ENCODE results near the gene ADA. TPM values are rescaled to one million over a fixed set of nuclear protein-coding genes. Genes with fewer than 3 reads are reported as not detected.

The ADA gene
- total RNA-seq, 4 donors from 2014 or later: 11.1 to 14.9 (median 12.4) TPM

- TF ChIP-seq CTCF (IDR thresholded peaks at IDR 0.05): no peak
- Histone ChIP-seq H3K4me1 (peaks cover 0 to 49% (median 12%) of the 10 kb centered on the region in 4 donors), H3K36me3 (peaks cover 0 to 7% (median 0%) of the 10 kb centered on the region in 3 donors), H3K27me3 (no peaks in the 10 kb centered on the region), H3K4me3 (no peak overlapping the region), H3K27ac (peak overlapping the region in 1 of 4 donors; percentile 77), H3K9me3 (no peaks in the 10 kb centered on the region)
- 81 to 86% methylated on average over 6 of the region's 6 CpGs for WGBS, 2 donors
- DNase-seq (ENCODE audit: low spot score in 2 of 2): no peak
Measured at GRCh38 chr20:44585057-44585963, 66.2 kb downstream of the ADA start.

- Histone ChIP-seq H3K4me1 (peaks cover 0 to 61% (median 14%) of the 10 kb centered on the region in 4 donors), H3K9me3 (no peaks in the 10 kb centered on the region), H3K4me3 (no peak overlapping the region), H3K27me3 (no peaks in the 10 kb centered on the region), H3K36me3 (no peaks in the 10 kb centered on the region), H3K27ac (peak overlapping the region in 3 of 4 donors; percentile 37 to 77 (median 76))
- TF ChIP-seq EP300 (IDR thresholded peaks at IDR 0.05) (no peak), POLR2A (IDR thresholded peaks at IDR 0.05) (no peak), CTCF (IDR thresholded peaks at IDR 0.05) (no peak)
- DNase-seq (ENCODE audit: low spot score in 2 of 2): no peak
- 90 to 91% methylated on average over 4 of the region's 4 CpGs for WGBS, 2 donors
Measured at GRCh38 chr20:44584162-44584561, 67.3 kb downstream of the ADA start.

GRCh38 chr20:44583157-44583556, 68.3 kb downstream of the ADA start:
- H3K4me1 ChIP-seq: peaks cover 0 to 64% (median 15%) of the 10 kb centered on the region in 4 donors

GRCh38 chr20:44582311-44583025, 69.0 kb downstream of the ADA start, which contains the start of gene PKIG:
TSS of gene PKIG (plus strand) at chr20:44582579. CDS start at chr20:44614557, 31,978 bp downstream.
- no peaks in the 10 kb centered on the region for H3K36me3 ChIP-seq
- H3K9me3 ChIP-seq: no peaks in the 10 kb centered on the region
- H3K27ac ChIP-seq: peak within 1 kb of the TSS; percentile 25 to 77 (median 72)
- no peaks in the 10 kb centered on the region for H3K27me3 ChIP-seq
- H3K4me1 ChIP-seq: peaks cover 0 to 62% (median 15%) of the 10 kb centered on the region in 4 donors
- WGBS, 2 donors: 40 to 46% methylated on average over 6 of the region's 6 CpGs
- peak in 1 of 2 donors; percentile 36 for DNase-seq (ENCODE audit: low spot score in 2 of 2)
- peak within 1 kb of the TSS in 3 of 4 donors; percentile 8 to 44 (median 33) for H3K4me3 ChIP-seq
- TF ChIP-seq EP300 (IDR thresholded peaks at IDR 0.05) (peak in 1 of 2 donors; percentile 64), CTCF (IDR thresholded peaks at IDR 0.05) (no peak), POLR2A (IDR thresholded peaks at IDR 0.05) (peak in 1 of 2 donors; percentile 39)

More at GRCh38 chr20:44583157-44583556, 68.3 kb downstream of the ADA start:
- Histone ChIP-seq H3K9me3 (no peaks in the 10 kb centered on the region), H3K36me3 (no peaks in the 10 kb centered on the region), H3K27ac (peak overlapping the region in 3 of 4 donors; percentile 67 to 77 (median 76)), H3K4me3 (peak overlapping the region in 3 of 4 donors; percentile 8 to 44 (median 33)), H3K27me3 (no peaks in the 10 kb centered on the region)
- TF ChIP-seq POLR2A (IDR thresholded peaks at IDR 0.05) (no peak), EP300 (IDR thresholded peaks at IDR 0.05) (no peak), CTCF (IDR thresholded peaks at IDR 0.05) (no peak)
- no peak for DNase-seq (ENCODE audit: low spot score in 2 of 2)
- WGBS, 2 donors: 63 to 68% methylated on average over 1 of the region's 1 CpG

All from tibial nerve (tissue), 4 donors.